ENCODE measurements around the gene ITPR3.

The ITPR3 gene

GRCh38 chr6:33735216-33735615 is 114.1 kb downstream of the ITPR3 start:
- TF ChIP-seq CTCF (IDR thresholded peaks at IDR 0.05; ENCODE audit: insufficient read depth, low read length, poor library complexity, severe bottlenecking): no peak

GRCh38 chr6:33737267-33738026 is 116.3 kb downstream of the ITPR3 start:
- Histone ChIP-seq H3K4me3 (replicated peaks; ENCODE audit: low read depth, low read length) (no peak overlapping the region), H3K36me3 (ENCODE audit: control insufficient read depth, insufficient read depth, low read length) (no peaks in the 10 kb centered on the region), H3K27me3 (replicated peaks; ENCODE audit: control insufficient read depth, insufficient read depth, low read length) (no peaks in the 10 kb centered on the region; the same call in none of the 2 replicates)
- TF ChIP-seq CTCF (IDR thresholded peaks at IDR 0.05; ENCODE audit: insufficient read depth, low read length, poor library complexity, severe bottlenecking): no peak
- DNase-seq (ENCODE audit: extremely low read depth, insufficient read length): no peak

More at GRCh38 chr6:33735216-33735615, 114.1 kb downstream of the ITPR3 start:
- Histone ChIP-seq H3K27me3 (replicated peaks; ENCODE audit: control insufficient read depth, insufficient read depth, low read length) (no peaks in the 10 kb centered on the region; the same call in none of the 2 replicates), H3K4me3 (replicated peaks; ENCODE audit: low read depth, low read length) (no peak overlapping the region), H3K36me3 (ENCODE audit: control insufficient read depth, insufficient read depth, low read length) (no peaks in the 10 kb centered on the region)
- no peak for DNase-seq (ENCODE audit: extremely low read depth, insufficient read length)

- Histone ChIP-seq H3K27me3 (replicated peaks; ENCODE audit: control insufficient read depth, insufficient read depth, low read length) (no peaks in the 10 kb centered on the region; the same call in 1 of the 2 replicates), H3K36me3 (ENCODE audit: control insufficient read depth, insufficient read depth, low read length) (no peaks in the 10 kb centered on the region), H3K4me3 (replicated peaks; ENCODE audit: low read depth, low read length) (no peak overlapping the region)
- DNase-seq (ENCODE audit: extremely low read depth, insufficient read length): no peak
- no peak for TF ChIP-seq CTCF (IDR thresholded peaks at IDR 0.05; ENCODE audit: insufficient read depth, low read length, poor library complexity, severe bottlenecking)
Observed at GRCh38 chr6:33738153-33738552, 117.0 kb downstream of the ITPR3 start.

DNA sequence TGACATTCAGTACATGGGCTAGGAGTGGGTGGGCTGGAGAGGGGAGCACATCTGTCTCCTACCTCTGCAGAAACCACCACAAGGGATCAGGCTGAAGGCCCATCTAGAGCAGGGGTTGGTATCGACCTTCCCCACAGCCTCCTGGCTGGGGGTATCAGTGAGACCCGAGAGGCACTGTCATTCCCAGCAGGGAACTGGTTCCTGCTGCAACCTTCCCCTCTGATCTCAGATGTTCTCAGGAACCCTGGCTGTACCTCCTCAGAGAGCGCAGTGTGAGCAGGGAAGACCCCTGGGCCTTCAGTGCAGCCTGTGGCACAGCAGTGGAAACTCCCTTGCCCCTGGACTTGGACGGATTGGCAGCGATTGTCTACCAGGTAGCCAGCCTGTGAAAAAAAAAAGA is 117.8 kb downstream of the ITPR3 start:
- no peak for DNase-seq (ENCODE audit: extremely low read depth, insufficient read length)
- no peak for TF ChIP-seq CTCF (IDR thresholded peaks at IDR 0.05; ENCODE audit: insufficient read depth, low read length, poor library complexity, severe bottlenecking)
- Histone ChIP-seq H3K27me3 (replicated peaks; ENCODE audit: control insufficient read depth, insufficient read depth, low read length) (no peaks in the 10 kb centered on the region; the same call in 1 of the 2 replicates), H3K36me3 (ENCODE audit: control insufficient read depth, insufficient read depth, low read length) (no peaks in the 10 kb centered on the region), H3K4me3 (replicated peaks; ENCODE audit: low read depth, low read length) (no peak overlapping the region)

DNA sequence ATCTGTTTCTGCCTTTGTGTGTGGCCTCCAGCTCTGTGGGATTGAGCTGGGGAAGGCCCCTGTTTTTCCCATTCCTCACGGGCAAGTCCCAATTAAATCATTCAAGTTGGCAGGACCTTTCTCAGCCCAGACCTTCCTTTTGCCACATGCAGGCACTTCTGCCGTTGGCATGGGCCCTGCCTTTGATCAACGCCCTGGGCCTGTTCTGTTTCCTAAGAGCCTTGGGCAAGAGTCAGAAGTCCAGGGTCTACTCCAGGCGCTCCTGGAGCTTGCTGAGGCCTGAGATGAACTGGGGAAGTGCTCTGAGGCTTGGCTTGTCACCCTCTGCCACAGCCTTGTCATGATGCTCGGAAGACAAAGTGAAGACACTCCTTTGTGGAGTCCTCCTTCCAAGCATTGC is 118.4 kb downstream of the ITPR3 start:
- TF ChIP-seq CTCF (IDR thresholded peaks at IDR 0.05; ENCODE audit: insufficient read depth, low read length, poor library complexity, severe bottlenecking): no peak
- Histone ChIP-seq H3K4me3 (replicated peaks; ENCODE audit: low read depth, low read length) (no peak overlapping the region), H3K27me3 (replicated peaks; ENCODE audit: control insufficient read depth, insufficient read depth, low read length) (no peaks in the 10 kb centered on the region; the same call in 1 of the 2 replicates), H3K36me3 (ENCODE audit: control insufficient read depth, insufficient read depth, low read length) (no peaks in the 10 kb centered on the region)
- no peak for DNase-seq (ENCODE audit: extremely low read depth, insufficient read length)

Measured in GM06990 (cell line).